GM19193 (cell line): ENCODE data around the gene BRAT1.

Source experiments
- POLR2A ChIP-seq: IDR thresholded peaks from 4 replicates; pipeline ENCODE4 v1.6.1; 2011; ENCODE audit not compliant: insufficient read depth, insufficient read length; ENCODE audit errors: extremely low read depth

Gene BRAT1

DNA sequence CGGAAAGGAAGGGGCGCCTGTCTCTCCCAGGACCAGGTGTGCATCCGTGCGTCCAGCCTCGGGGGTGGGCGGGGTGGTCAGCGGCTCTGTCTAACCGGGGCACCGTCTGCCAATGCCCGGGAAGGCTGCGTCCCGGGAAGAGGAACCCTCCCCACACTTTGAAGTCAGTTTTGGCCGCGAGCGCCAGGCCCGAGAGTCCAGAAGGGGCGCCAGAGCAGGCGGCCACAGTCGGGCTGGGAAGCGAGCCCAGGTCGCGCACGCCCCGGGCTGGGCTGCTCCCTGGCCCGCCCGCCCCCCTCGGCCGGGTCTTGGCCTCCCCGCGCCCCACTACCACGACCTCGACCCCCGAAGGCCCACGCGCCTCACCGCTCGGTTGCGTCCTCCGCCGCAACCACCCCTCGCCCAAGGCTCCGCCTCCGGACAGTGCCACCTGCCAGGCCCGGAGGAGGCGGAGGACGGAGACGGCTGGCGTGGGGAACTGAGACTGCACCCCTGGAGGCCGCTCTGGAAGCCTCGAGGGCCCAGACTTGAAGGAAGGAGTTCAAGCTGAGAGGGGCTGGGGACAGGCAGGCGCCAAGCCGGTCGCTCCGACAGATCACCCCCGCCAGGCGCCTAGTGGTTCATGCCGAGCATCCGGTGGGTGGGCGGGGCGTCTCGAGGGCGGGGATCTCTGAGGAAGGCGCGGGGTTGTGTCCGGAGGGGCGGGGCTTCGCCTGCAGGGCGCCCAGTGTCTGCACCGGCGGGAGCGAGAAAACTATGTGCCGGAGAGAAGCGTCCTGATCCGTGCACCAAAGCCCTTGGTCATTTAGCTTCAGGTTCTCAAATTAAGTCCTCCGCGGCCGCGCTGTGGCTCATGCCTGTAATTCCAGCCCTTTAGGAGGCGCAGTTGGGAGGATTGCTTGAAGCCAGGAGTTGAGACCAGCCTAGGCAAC is at the start of gene BRAT1:
BRAT1 (minus strand) TSS at position 404 of the 932 bp plus-strand sequence. CDS start 1,093 bp downstream, outside the sequence.
- TF ChIP-seq POLR2A = peak; percentile 77

DNA sequence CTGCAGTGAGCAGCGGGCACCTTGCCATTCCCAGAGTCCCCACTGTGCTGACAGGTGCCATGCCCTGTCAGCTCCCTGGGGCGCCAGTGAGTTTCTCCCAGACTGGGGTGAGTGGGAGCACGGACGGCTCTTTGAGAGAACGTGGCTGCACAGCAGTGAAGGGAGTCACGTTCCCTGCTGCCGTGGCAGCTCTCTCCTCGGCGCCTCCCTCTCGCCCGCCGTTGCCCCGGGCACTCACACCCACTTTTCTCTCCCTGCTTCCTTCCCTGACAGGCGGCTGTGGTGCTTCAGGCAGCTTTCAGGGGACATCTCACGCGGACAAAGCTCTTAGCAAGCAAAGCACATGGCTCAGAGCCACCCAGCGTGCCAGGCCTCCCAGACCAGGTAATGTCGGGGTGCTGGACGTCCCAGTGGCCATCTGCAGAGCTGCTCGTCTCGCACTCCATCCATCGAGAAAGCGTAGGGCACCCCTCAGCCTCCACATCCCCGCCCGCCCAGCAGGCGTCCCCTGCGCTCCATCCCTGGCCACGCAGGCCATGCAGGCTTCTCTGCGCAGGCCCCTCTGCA is 49.4 kb upstream of the BRAT1 start:
- no peak for TF ChIP-seq POLR2A

- TF ChIP-seq POLR2A = no peak
Measured at GRCh38 chr7:2603044-2603965, 48.0 kb upstream of the BRAT1 start.

DNA sequence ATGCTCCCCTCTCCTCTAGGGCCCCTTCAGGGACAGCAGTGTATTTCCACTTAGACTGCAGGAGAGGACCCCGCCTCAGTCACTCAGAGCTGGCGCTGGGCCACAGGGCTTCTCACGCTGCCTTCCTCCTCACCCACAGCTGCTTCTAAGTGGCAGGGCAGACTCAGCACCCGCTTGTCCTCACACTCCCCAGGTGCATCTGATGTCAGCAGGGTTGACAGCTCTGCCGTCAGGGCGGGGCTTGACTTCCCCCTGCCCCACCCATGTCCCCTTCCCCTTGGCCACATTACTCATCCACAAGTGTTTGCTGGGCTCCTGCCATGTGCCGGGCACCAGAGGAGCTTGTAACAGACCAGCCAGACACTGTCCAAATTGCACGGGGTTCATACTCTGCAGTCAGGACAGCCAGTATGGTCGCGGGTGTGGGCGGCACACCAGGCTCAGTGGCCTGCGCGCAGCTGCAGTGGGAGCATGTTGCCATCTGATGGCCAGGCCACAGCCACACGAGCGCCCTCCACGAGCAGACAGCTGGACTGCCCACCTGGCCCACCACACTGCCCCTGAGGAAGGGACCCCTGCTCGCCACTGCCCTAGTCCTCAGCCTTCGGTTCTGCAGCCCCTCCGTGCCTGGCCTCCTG is 47.2 kb upstream of the BRAT1 start:
- TF ChIP-seq POLR2A = no peak

DNA sequence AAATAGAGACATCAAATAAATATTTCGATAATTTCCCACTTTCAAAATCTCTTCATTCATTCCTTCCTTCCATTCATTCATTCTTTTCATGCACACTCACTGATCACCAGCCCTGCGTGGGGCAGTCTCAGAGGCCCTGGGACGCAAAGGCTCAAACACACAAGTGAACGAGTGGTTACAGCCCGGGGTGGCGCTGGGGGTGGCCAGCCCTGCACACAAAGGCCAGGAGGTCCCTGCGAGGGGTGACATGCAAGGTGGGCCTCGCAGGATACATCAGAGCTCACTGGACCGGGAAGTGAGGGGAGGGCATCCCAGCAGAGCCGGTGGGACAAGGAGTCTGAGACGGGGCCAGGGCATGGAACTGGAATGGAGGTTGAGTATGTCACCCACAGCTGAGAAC is 46.6 kb upstream of the BRAT1 start:
- TF ChIP-seq POLR2A = no peak

DNA sequence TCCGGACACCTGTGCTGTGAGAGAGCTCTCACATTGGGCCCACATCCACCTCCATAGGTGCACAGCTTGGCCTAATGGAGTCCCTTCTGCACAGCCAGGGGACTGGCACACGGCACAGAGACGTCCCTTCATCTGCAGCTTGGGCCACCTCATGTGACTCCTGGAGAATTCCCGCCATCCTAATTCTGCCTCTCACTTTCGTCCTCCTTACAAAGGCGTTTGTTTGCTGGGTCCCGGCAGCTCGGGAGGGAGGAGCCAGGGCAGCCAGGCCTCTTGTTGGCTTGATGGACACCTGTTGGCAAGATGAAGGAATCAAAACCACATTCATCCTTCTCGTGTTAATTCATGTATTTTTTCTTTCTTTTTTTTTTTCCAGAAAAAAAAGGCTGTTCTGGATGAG is 45.7 kb upstream of the BRAT1 start:
- TF ChIP-seq POLR2A = no peak

GRCh38 chr7:2598154-2598823 is 43.0 kb upstream of the BRAT1 start:
- no peak for TF ChIP-seq POLR2A

DNA sequence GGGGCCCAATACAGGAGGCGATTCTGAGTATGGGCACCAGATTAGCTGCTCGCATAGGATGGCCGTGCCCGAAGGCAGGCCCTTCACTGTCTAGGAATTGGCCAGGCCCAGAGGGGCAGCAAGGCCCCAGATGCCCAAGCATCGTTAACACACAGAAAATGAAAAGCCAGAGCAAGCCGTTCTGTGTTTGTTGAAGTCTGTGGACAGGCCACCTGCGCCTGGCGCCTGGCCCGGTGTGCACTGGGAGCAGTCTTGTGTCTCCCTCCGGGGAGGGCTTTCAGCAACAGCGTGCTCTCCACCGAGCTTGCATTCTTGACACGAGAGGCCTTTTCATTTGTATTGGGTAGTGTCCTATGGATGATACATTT is 41.9 kb upstream of the BRAT1 start:
- TF ChIP-seq POLR2A = no peak

DNA sequence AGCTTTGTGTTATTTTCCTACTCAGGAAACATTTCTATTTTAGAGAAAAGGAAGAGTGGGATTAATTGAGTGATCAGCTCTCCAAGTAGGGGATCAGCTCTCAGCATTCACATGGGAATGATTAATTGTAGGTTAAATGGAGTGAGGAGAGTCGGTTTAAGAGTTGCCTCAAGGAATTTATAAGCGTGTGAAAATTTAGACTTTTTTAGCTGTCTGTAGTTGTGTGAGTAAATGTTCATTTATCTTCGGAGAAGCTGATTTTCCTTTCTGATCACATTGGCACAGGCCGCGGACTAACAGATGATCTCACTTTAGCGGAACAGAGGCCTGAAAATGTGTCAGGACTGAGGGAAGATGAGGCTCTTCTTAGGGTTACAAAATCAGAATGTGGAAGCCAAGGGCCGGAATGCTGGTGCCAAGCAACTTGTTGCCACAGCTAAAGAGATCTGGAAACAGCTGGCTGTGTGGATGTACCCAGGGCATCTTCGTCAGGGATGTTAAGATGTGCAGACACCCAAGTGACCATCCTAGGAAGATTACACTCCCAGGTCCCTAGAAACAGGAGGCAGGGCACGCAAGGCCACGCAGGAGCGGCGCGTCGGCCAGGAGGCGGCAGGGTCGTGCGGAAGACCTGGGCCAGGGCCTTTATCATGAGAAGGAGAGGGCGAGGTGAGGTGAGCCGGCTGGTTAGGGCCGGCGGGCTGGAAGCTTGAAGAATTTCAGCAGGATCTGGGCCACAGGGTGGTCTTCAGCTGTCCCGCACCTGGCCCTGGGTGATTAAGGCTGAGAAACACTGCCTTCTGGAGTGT is 41.3 kb upstream of the BRAT1 start:
- TF ChIP-seq POLR2A = no peak

DNA sequence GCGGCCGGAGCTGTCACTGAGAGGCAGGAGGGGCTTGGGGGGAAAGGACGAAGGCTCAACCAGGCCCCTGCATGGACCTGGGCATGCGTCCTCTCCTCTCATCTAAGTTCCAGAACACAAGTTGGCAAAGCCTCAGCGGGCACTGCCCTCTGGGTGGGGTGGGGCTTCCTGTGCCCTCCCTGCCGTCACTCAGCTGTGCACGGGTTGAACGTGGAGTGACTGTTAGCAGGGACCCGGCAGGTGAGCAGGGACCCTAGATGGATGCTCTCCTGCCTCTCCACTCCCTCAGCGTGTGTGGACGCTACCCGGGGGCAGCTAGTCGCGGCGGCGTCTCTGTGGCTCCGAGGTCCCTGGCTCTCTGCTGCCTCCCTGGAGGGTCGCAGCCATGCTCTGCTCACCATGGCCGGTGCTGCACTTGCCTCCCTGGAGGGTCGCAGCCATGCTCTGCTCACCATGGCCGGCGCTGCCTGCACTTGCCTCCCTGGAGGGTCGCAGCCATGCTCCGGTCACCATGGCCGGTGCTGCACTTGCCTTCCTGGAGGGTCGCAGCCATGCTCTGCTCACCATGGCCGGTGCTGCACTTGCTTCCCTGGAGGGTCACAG is 40.0 kb upstream of the BRAT1 start:
- no peak for TF ChIP-seq POLR2A

- TF ChIP-seq POLR2A = no peak
Measured at GRCh38 chr7:2594599-2594998, 39.3 kb upstream of the BRAT1 start.

- no peak for TF ChIP-seq POLR2A
Measured at GRCh38 chr7:2593036-2593727, 37.9 kb upstream of the BRAT1 start.
